SK-N-SH treated with all-trans-retinoic acid at 6 μM for 48 hours (cell line): ENCODE data around the gene CHKA.

Source experiments
- ATAC-seq: fragments of 200-7000 bp; cut with Tn5 transposase; 3 replicates; pipeline ENCODE4 v1.9.1; 2020; ENCODE audit warnings: mild to moderate bottlenecking, moderate library complexity
- ARNTL ChIP-seq: fragments of 450-650 bp; formaldehyde crosslinking; IDR thresholded peaks from 2 replicates; pipeline ENCODE4 v1.5.0; 2020; ENCODE audit warnings: low read depth, mild to moderate bottlenecking, moderate library complexity, borderline replicate concordance
- BACH2 ChIP-seq: fragments of 250-450 bp; sonication (Bioruptor Pico); IDR thresholded peaks from 2 replicates; pipeline ENCODE4 v1.9.0; 2021; ENCODE audit warnings: mild to moderate bottlenecking, borderline replicate concordance
- CREB5 ChIP-seq: fragments of 250-450 bp; sonication (Bioruptor Pico); IDR thresholded peaks from 2 replicates; pipeline ENCODE4 v1.5.1; 2020; ENCODE audit warnings: low read depth, mild to moderate bottlenecking, moderate library complexity
- CSDC2 ChIP-seq: fragments of 250-450 bp; sonication (Bioruptor Pico); IDR thresholded peaks from 2 replicates; pipeline ENCODE4 v1.5.0; 2020; ENCODE audit warnings: mild to moderate bottlenecking, moderate library complexity
- ESRRG ChIP-seq: fragments of 250-450 bp; sonication (Bioruptor Pico); IDR thresholded peaks from 2 replicates; pipeline ENCODE4 v1.6.1; 2021; ENCODE audit warnings: mild to moderate bottlenecking
- GLIS3 ChIP-seq: fragments of 250-450 bp; sonication (Bioruptor Pico); IDR thresholded peaks from 2 replicates; pipeline ENCODE4 v1.5.0; 2020; ENCODE audit warnings: mild to moderate bottlenecking, moderate library complexity
- ISL1 ChIP-seq: fragments of 250-450 bp; sonication (Bioruptor Pico); IDR thresholded peaks from 2 replicates; pipeline ENCODE4 v2.1.2; 2022; ENCODE audit warnings: mild to moderate bottlenecking, moderate library complexity
- OSR1 ChIP-seq: fragments of 250-450 bp; sonication (Bioruptor Pico); IDR thresholded peaks from 2 replicates; pipeline ENCODE4 v1.8.0; 2022; ENCODE audit warnings: moderate library complexity, mild to moderate bottlenecking, inconsistent platforms
- PPARA ChIP-seq: fragments of 250-450 bp; sonication (Bioruptor Pico); IDR thresholded peaks from 2 replicates; pipeline ENCODE4 v1.5.0; 2020; ENCODE audit warnings: mild to moderate bottlenecking, borderline replicate concordance
- SNAI2 ChIP-seq: fragments of 250-450 bp; sonication (Bioruptor Pico); IDR thresholded peaks from 2 replicates; pipeline ENCODE4 v1.5.0; 2020; ENCODE audit warnings: mild to moderate bottlenecking, moderate library complexity
- ZC3H10 ChIP-seq: fragments of 250-450 bp; sonication (Bioruptor Pico); IDR thresholded peaks from 2 replicates; pipeline ENCODE4 v1.5.1; 2021; ENCODE audit warnings: mild to moderate bottlenecking, moderate library complexity
- ZFP3 ChIP-seq: fragments of 250-450 bp; sonication (Bioruptor Pico); IDR thresholded peaks from 2 replicates; pipeline ENCODE4 v1.5.0; 2020; ENCODE audit warnings: mild to moderate bottlenecking, moderate library complexity
- ZFP30 ChIP-seq: fragments of 450-650 bp; formaldehyde crosslinking; IDR thresholded peaks from 2 replicates; pipeline ENCODE4 v1.5.0; 2022; ENCODE audit warnings: mild to moderate bottlenecking, moderate library complexity
- ZNF565 ChIP-seq: fragments of 450-650 bp; formaldehyde crosslinking; conservative IDR thresholded peaks from 2 replicates; pipeline ENCODE4 v1.5.0; 2020; ENCODE audit warnings: low read depth, mild to moderate bottlenecking, moderate library complexity
- ZNF70 ChIP-seq: fragments of 450-650 bp; formaldehyde crosslinking; IDR thresholded peaks from 2 replicates; pipeline ENCODE4 v1.5.0; 2020; ENCODE audit warnings: mild to moderate bottlenecking, moderate library complexity
- ZNF8 ChIP-seq: fragments of 450-650 bp; formaldehyde crosslinking; IDR thresholded peaks from 2 replicates; pipeline ENCODE4 v1.5.0; 2020; ENCODE audit warnings: mild to moderate bottlenecking, moderate library complexity
- TF ChIP-seq, protein P1 (sequence below): fragments of 250-450 bp; sonication (Bioruptor Pico); IDR thresholded peaks from 2 replicates; pipeline ENCODE4 v1.8.0; 2020; ENCODE audit warnings: mild to moderate bottlenecking, moderate library complexity, borderline replicate concordance
- TF ChIP-seq, protein P2 (sequence below): fragments of 250-450 bp; sonication (Bioruptor Pico); IDR thresholded peaks from 2 replicates; pipeline ENCODE4 v1.5.1; 2021; ENCODE audit warnings: mild to moderate bottlenecking, moderate library complexity
- TF ChIP-seq, protein P3 (sequence below): fragments of 250-450 bp; sonication (Bioruptor Pico); IDR thresholded peaks from 2 replicates; pipeline ENCODE4 v1.5.0; 2020; ENCODE audit warnings: mild to moderate bottlenecking, moderate library complexity
- TF ChIP-seq, protein P4 (sequence below): fragments of 250-450 bp; sonication (Bioruptor Pico); IDR thresholded peaks from 2 replicates; pipeline ENCODE4 v1.8.0; 2021; ENCODE audit warnings: low read depth, mild to moderate bottlenecking, moderate library complexity, borderline replicate concordance

The CHKA gene

DNA sequence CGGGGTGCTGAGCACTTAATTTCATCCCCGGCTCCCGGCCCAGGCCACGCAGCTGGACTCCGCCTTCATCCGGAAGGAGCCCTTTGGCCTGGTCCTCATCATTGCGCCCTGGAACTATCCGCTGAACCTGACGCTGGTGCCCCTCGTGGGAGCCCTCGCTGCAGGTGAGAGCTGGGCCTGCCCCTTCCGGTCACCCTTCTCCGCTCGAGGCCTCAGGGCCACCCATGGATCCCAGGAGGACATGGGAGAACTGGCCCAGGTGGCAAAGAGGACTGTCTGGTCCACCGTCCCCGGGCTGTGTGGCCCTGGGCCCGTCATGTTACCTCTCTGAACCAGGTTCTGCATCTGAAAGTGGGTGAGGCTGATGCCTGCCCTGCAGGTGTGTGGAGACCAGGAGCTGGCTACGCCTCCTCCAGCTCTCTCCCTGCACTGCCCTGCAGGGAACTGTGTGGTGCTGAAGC is 102.4 kb downstream of the CHKA start:
- TF ChIP-seq, protein P1, sequence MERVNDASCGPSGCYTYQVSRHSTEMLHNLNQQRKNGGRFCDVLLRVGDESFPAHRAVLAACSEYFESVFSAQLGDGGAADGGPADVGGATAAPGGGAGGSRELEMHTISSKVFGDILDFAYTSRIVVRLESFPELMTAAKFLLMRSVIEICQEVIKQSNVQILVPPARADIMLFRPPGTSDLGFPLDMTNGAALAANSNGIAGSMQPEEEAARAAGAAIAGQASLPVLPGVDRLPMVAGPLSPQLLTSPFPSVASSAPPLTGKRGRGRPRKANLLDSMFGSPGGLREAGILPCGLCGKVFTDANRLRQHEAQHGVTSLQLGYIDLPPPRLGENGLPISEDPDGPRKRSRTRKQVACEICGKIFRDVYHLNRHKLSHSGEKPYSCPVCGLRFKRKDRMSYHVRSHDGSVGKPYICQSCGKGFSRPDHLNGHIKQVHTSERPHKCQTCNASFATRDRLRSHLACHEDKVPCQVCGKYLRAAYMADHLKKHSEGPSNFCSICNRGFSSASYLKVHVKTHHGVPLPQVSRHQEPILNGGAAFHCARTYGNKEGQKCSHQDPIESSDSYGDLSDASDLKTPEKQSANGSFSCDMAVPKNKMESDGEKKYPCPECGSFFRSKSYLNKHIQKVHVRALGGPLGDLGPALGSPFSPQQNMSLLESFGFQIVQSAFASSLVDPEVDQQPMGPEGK (CRISPR knock-in tag), result no peak
- no peak for TF ChIP-seq ISL1 (CRISPR knock-in tag)
- TF ChIP-seq ZFP30, result no peak
- no peak for TF ChIP-seq CSDC2 (CRISPR knock-in tag)
- TF ChIP-seq OSR1 (CRISPR knock-in tag), result no peak
- no peak for TF ChIP-seq ARNTL (CRISPR knock-in tag)
- TF ChIP-seq GLIS3 (CRISPR knock-in tag), result no peak
- TF ChIP-seq ZNF70 (CRISPR knock-in tag), result no peak
- TF ChIP-seq, all 23 proteins: peak for 0
- no peak for ATAC-seq

DNA sequence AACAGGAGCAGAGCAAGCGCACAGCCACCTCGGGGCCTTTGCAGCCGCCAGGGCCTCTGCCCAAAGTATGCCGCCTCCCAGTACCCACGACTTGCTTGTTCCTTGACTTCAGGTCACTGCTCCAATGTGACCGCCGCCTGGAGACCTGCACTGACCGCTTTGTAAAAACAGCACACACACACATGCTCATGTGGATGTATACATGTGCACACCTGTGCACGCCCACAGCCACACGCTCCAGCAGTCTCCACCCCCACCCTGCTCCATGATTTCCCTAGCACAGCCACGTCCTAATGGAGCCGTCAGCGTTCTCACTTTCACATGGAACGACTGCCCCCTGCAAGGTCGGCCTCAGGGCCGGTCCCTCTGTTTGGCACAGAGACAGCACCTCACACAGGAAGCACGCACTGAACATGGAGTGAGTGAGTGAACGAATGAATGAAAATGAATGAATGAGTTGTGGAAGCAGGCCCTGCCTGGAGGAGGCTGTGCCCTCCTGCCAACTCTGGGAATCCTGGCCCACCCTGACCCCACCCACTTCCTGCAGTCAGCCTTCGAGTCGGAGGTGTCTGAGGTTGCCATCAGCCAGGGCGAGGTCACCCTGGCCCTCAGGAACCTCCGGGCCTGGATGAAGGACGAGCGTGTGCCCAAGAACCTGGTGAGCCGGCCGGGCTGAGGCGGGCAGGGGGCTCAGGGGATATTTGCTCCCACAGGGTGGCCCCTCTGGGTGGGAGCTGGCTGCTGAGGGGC is 103.0 kb downstream of the CHKA start:
- ATAC-seq, result no peak

GRCh38 chr11:68016904-68017817 is 104.0 kb downstream of the CHKA start:
- TF ChIP-seq ZNF565 (CRISPR knock-in tag) (no peak), ZNF8 (CRISPR knock-in tag) (no peak), ISL1 (CRISPR knock-in tag) (no peak), ARNTL (CRISPR knock-in tag) (no peak), CREB5 (no peak), BACH2 (no peak), SNAI2 (CRISPR knock-in tag) (no peak), CSDC2 (CRISPR knock-in tag) (no peak), ZFP3 (CRISPR knock-in tag) (no peak), OSR1 (CRISPR knock-in tag) (no peak), ESRRG (CRISPR knock-in tag) (no peak), ZNF70 (CRISPR knock-in tag) (no peak), ZFP30 (no peak), PPARA (CRISPR knock-in tag) (no peak), ZC3H10 (CRISPR knock-in tag) (no peak)
- TF ChIP-seq, protein P1 (CRISPR knock-in tag), result no peak
- TF ChIP-seq, protein P2, sequence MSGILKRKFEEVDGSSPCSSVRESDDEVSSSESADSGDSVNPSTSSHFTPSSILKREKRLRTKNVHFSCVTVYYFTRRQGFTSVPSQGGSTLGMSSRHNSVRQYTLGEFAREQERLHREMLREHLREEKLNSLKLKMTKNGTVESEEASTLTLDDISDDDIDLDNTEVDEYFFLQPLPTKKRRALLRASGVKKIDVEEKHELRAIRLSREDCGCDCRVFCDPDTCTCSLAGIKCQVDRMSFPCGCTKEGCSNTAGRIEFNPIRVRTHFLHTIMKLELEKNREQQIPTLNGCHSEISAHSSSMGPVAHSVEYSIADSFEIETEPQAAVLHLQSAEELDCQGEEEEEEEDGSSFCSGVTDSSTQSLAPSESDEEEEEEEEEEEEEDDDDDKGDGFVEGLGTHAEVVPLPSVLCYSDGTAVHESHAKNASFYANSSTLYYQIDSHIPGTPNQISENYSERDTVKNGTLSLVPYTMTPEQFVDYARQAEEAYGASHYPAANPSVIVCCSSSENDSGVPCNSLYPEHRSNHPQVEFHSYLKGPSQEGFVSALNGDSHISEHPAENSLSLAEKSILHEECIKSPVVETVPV (CRISPR knock-in tag), result no peak
- TF ChIP-seq, protein P3, sequence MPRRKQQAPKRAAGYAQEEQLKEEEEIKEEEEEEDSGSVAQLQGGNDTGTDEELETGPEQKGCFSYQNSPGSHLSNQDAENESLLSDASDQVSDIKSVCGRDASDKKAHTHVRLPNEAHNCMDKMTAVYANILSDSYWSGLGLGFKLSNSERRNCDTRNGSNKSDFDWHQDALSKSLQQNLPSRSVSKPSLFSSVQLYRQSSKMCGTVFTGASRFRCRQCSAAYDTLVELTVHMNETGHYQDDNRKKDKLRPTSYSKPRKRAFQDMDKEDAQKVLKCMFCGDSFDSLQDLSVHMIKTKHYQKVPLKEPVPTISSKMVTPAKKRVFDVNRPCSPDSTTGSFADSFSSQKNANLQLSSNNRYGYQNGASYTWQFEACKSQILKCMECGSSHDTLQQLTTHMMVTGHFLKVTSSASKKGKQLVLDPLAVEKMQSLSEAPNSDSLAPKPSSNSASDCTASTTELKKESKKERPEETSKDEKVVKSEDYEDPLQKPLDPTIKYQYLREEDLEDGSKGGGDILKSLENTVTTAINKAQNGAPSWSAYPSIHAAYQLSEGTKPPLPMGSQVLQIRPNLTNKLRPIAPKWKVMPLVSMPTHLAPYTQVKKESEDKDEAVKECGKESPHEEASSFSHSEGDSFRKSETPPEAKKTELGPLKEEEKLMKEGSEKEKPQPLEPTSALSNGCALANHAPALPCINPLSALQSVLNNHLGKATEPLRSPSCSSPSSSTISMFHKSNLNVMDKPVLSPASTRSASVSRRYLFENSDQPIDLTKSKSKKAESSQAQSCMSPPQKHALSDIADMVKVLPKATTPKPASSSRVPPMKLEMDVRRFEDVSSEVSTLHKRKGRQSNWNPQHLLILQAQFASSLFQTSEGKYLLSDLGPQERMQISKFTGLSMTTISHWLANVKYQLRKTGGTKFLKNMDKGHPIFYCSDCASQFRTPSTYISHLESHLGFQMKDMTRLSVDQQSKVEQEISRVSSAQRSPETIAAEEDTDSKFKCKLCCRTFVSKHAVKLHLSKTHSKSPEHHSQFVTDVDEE (CRISPR knock-in tag), result no peak
- TF ChIP-seq, protein P4, sequence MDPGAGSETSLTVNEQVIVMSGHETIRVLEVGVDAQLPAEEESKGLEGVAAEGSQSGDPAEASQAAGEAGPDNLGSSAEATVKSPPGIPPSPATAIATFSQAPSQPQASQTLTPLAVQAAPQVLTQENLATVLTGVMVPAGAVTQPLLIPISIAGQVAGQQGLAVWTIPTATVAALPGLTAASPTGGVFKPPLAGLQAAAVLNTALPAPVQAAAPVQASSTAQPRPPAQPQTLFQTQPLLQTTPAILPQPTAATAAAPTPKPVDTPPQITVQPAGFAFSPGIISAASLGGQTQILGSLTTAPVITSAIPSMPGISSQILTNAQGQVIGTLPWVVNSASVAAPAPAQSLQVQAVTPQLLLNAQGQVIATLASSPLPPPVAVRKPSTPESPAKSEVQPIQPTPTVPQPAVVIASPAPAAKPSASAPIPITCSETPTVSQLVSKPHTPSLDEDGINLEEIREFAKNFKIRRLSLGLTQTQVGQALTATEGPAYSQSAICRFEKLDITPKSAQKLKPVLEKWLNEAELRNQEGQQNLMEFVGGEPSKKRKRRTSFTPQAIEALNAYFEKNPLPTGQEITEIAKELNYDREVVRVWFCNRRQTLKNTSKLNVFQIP (CRISPR knock-in tag), result no peak
- no peak for ATAC-seq

More for the DNA sequence above, 103.0 kb downstream of the CHKA start:
- TF ChIP-seq PPARA (CRISPR knock-in tag), result no peak
- no peak for TF ChIP-seq SNAI2 (CRISPR knock-in tag)
- TF ChIP-seq, all 23 proteins: peak for 0
